Measurements from ENCODE around the gene OR2T29. TPM values are rescaled to one million over a fixed set of nuclear protein-coding genes. Genes with fewer than 3 reads are reported as not detected.

Gene OR2T29
- total and polyA plus RNA-seq, 2 of the 8 experiments (the other 6 are each of a cell fraction or from before 2014, with no cell fraction given), result not detected

- no peak for DNase-seq (ENCODE audit: low read depth in 1 of 2, low spot score in 2 of 2)
- Histone ChIP-seq H3K9me3 (ENCODE audit: insufficient read depth in 2 of 2, low read depth in 1 of 2, low read length in 1 of 2) (peaks cover 39 to 51% of the 10 kb centered on the region in 2 experiments), H3K23ac (ENCODE audit: insufficient read length) (no peak overlapping the region), H2BK15ac (ENCODE audit: low read length) (no peak overlapping the region), H3K56ac (replicated peaks; ENCODE audit: insufficient read length, low read depth, low read length) (no peak overlapping the region), H4K8ac (ENCODE audit: extremely low read depth, insufficient read depth, low read length) (no peak overlapping the region), H4K20me1 (replicated peaks in 1 of 2; ENCODE audit: control insufficient read depth in 1 of 2, insufficient read depth in 2 of 2, low read length in 2 of 2) (no peaks in the 10 kb centered on the region), H2BK5ac (ENCODE audit: low read depth, low read length) (no peak overlapping the region), H3K9ac (replicated peaks in 1 of 4; ENCODE audit: extremely low read depth in 1 of 4, low read depth in 3 of 4, low read length in 3 of 4) (no peak overlapping the region), H3K79me2 (ENCODE audit: control insufficient read depth in 1 of 2, insufficient read depth in 2 of 2, low read length in 2 of 2) (no peaks in the 10 kb centered on the region), H3K36me3 (ENCODE audit: control insufficient read depth in 2 of 4, insufficient read depth in 4 of 4, low read length in 3 of 4) (no peaks in the 10 kb centered on the region), H3K4me1 (replicated peaks in 1 of 4; ENCODE audit: control insufficient read depth in 3 of 4, insufficient read depth in 4 of 4, low read length in 3 of 4) (no peaks in the 10 kb centered on the region), H3K18ac (ENCODE audit: extremely low read depth, low read length) (no peak overlapping the region), H3K4me2 (ENCODE audit: insufficient read depth in 1 of 2, low read depth in 2 of 2, low read length in 2 of 2) (no peak overlapping the region), H2BK20ac (ENCODE audit: low read length) (no peak overlapping the region), H4K5ac (ENCODE audit: insufficient read length, low read depth, low read length) (no peak overlapping the region), H2AFZ (ENCODE audit: low read length) (no peak overlapping the region), H3K4me3 (ENCODE audit: extremely low read depth in 1 of 4, insufficient read depth in 2 of 4, low read depth in 3 of 4, low read length in 4 of 4) (no peak overlapping the region), H2AK5ac (ENCODE audit: low read depth, low read length) (no peak overlapping the region), H4K91ac (replicated peaks; ENCODE audit: insufficient read length, low read length) (no peak overlapping the region), H3K27ac (ENCODE audit: low read depth, low read length) (no peak overlapping the region), H3K27me3 (replicated peaks in 1 of 4; ENCODE audit: control insufficient read depth in 3 of 4, extremely low read depth in 1 of 4, insufficient read depth in 3 of 4, low read length in 3 of 4) (no peaks in the 10 kb centered on the region), H2BK12ac (ENCODE audit: low read depth, low read length) (no peak overlapping the region), H3K79me1 (ENCODE audit: low read depth, low read length) (no peaks in the 10 kb centered on the region), H2BK120ac (replicated peaks; ENCODE audit: low read depth, low read length) (no peak overlapping the region), H3K14ac (ENCODE audit: insufficient read length) (no peak overlapping the region), H3K4ac (replicated peaks; ENCODE audit: insufficient read length, low read depth, low read length) (no peak overlapping the region), H3K23me2 (ENCODE audit: low read depth, low read length) (no peaks in the 10 kb centered on the region)
- ChIA-PET CTCF (ENCODE audit: partially characterized antibody) (interaction anchor here (0.6 kb wide), 1 partner anchor 1519 kb away, joined by 3 read pairs; no protein-coding TSS in a partner anchor), POLR2A (ENCODE audit: partially characterized antibody) (no interaction called here)
- no peak for FAIRE-seq
- TF ChIP-seq RXRA (IDR thresholded peaks at IDR 0.05; ENCODE audit: insufficient read depth, low read depth, low read length) (no peak), CBX5 (IDR thresholded peaks at IDR 0.05; ENCODE audit: low read depth, low read length) (no peak), CBX8 (IDR thresholded peaks at IDR 0.05; ENCODE audit: borderline replicate concordance, low read depth, low read length) (no peak), TCF12 (IDR thresholded peaks at IDR 0.05; ENCODE audit: low read depth, low read length) (no peak), SUZ12 (IDR thresholded peaks at IDR 0.05; ENCODE audit: low read length) (no peak), TAF1 (IDR thresholded peaks at IDR 0.05; ENCODE audit: low read depth, low read length) (no peak), JUN (IDR thresholded peaks at IDR 0.05; ENCODE audit: low read depth, low read length) (no peak)
- WGBS, 2 experiments (ENCODE audit: extremely low coverage in 1 of 2, insufficient coverage in 1 of 2, insufficient read length in 1 of 2, insufficient replicate concordance in 2 of 2, low coverage in 1 of 2, low lambda C conversion rate in 2 of 2, missing lambda C conversion rate in 1 of 2), result 71% methylated on average over 12 of the region's 12 CpGs; no CpG with 5 or more reads in 1 of the 2 experiments
Observed at GRCh38 chr1:248521856-248522255, 40.7 kb downstream of the OR2T29 start.
